ENCODE data around the gene MYO18A.

GRCh38 chr17:29077320-29077719 is 102.9 kb downstream of the MYO18A start:
- no peak for TF ChIP-seq CTCF (IDR thresholded peaks at IDR 0.05; ENCODE audit: insufficient read depth, low read length)
- no peak for TF ChIP-seq GABPA (IDR thresholded peaks at IDR 0.05; ENCODE audit: low read depth)
- TF ChIP-seq REST (IDR thresholded peaks at IDR 0.05; ENCODE audit: insufficient replicate concordance, low read depth), result no peak
- TF ChIP-seq POLR2AphosphoS5 (IDR thresholded peaks at IDR 0.05; ENCODE audit: low read depth), result no peak
